Ascending aorta (tissue), 2 donors: Measurements from ENCODE around the gene APOA4. TPM values are rescaled to one million over a fixed set of nuclear protein-coding genes. Genes with fewer than 3 reads are reported as not detected.
A peak's percentile ranks its signal among the peaks of the same experiment; 100 is the strongest.

Experiments
- DNase-seq, 2 donors: peaks; one replicate each; pipeline ENCODE4 v3.0.0-alpha.2; 2019; ENCODE audit warnings: low spot score in 2 of 2
- H3K27ac ChIP-seq, 2 donors: fragments of 200-600 bp; sonication (generic); one replicate each; pipeline ENCODE4 v1.5.1; 2016 to 2017; ENCODE audit warnings: mild to moderate bottlenecking in 1 of 2
- H3K27me3 ChIP-seq: fragments of 200-600 bp; sonication (generic); one replicate; pipeline ENCODE4 v1.5.1; 2017
- H3K36me3 ChIP-seq, 2 donors: fragments of 200-600 bp; sonication (generic); one replicate each; pipeline ENCODE4 v1.5.1; 2016
- H3K4me1 ChIP-seq, 2 donors: fragments of 200-600 bp; sonication (generic); one replicate each; pipeline ENCODE4 v1.5.1; 2016 to 2017; ENCODE audit warnings: mild to moderate bottlenecking in 1 of 2
- H3K4me3 ChIP-seq, 2 donors: fragments of 200-600 bp; sonication (generic); one replicate each; pipeline ENCODE4 v1.5.1; 2016 to 2017; ENCODE audit warnings: mild to moderate bottlenecking in 1 of 2
- H3K9me3 ChIP-seq, 2 donors: fragments of 200-600 bp; sonication (generic); one replicate each; pipeline ENCODE4 v1.5.1; 2016
- intact Hi-C: fragments of 100-400 bp; cut with DNase I; formaldehyde crosslinking; loops from one replicate; pipeline ENCODE4 v1.15.1; 2023
- total RNA-seq: library from RNA; depleted of rRNA; stranded (reverse); fragments of >200 nt; gene quantifications from one replicate; pipeline ENCODE4 v1.1.0, GENCODE V29; 2016
- TF ChIP-seq, protein P1 (sequence below), 3 experiments: fragments of 200-600 bp in 2 of 3; fragments of 450-650 bp in 1 of 3; sonication (generic) in 2 of 3; IDR thresholded peaks; one replicate each; pipeline ENCODE4 v1.5.1; 2016 to 2019; ENCODE audit warnings: antibody characterized with exemption in 3 of 3, mild to moderate bottlenecking in 1 of 3, moderate library complexity in 1 of 3

Gene APOA4
- total RNA-seq, 1 donor from 2014 or later: 14.3 TPM

DNA sequence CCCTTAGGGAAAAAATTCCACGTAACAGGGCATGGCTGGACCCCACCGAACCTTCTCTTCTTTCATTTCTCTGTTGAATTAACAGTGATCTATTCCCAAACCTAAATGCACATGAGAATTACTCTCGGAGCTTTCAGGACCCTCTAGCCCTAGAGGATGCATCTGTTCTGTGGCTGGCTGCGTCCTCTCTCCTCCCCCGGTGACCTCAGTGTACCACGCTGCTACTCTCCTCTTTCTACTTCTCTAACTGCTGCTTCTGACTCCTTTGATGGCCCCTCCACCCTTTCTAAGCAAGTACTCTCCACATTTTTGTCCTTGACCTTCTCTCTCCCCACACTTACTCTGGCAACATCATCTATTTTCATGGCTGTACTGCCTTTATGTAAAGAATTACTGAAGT is 26.4 kb upstream of the APOA4 start:
- H3K4me1 ChIP-seq: peaks cover 2 to 8% of the 10 kb centered on the region in 2 donors
- intact Hi-C loops: no loop called here
- TF ChIP-seq, protein P1, sequence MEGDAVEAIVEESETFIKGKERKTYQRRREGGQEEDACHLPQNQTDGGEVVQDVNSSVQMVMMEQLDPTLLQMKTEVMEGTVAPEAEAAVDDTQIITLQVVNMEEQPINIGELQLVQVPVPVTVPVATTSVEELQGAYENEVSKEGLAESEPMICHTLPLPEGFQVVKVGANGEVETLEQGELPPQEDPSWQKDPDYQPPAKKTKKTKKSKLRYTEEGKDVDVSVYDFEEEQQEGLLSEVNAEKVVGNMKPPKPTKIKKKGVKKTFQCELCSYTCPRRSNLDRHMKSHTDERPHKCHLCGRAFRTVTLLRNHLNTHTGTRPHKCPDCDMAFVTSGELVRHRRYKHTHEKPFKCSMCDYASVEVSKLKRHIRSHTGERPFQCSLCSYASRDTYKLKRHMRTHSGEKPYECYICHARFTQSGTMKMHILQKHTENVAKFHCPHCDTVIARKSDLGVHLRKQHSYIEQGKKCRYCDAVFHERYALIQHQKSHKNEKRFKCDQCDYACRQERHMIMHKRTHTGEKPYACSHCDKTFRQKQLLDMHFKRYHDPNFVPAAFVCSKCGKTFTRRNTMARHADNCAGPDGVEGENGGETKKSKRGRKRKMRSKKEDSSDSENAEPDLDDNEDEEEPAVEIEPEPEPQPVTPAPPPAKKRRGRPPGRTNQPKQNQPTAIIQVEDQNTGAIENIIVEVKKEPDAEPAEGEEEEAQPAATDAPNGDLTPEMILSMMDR (IDR thresholded peaks at IDR 0.05): no peak
- no peak for DNase-seq
- H3K27me3 ChIP-seq: no peaks in the 10 kb centered on the region
- H3K4me3 ChIP-seq: no peak overlapping the region
- no peak overlapping the region for H3K27ac ChIP-seq
- peaks cover 34 to 39% of the 10 kb centered on the region in 2 donors for H3K36me3 ChIP-seq
- no peaks in the 10 kb centered on the region for H3K9me3 ChIP-seq

DNA sequence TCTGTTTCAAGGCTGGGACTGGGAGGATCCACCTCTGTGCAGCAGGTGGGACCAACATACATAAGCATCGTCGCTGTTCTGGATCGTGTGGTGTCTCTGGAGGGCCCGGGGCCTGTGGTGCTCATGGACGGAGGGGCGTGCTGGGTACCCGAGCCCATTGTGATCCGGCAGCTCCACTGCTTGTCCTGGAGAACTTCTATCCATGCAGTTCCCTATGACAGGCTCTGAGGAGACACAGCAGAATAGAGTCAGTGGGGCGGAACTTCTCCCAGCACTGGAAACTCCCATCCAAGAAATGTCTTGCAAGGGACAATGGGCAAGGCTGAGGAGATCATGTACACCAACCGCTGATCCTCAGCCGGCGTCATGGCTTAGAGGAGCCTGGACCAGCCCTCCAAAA is 26.0 kb upstream of the APOA4 start:
- H3K4me1 ChIP-seq: peaks cover 2 to 8% of the 10 kb centered on the region in 2 donors
- intact Hi-C loops: no loop called here
- no peaks in the 10 kb centered on the region for H3K9me3 ChIP-seq
- H3K27ac ChIP-seq: no peak overlapping the region
- TF ChIP-seq, protein P1 (IDR thresholded peaks at IDR 0.05): no peak
- no peak overlapping the region for H3K4me3 ChIP-seq
- peak in 1 of 2 donors; percentile 55 for DNase-seq
- H3K27me3 ChIP-seq: no peaks in the 10 kb centered on the region
- peaks cover 34 to 42% of the 10 kb centered on the region in 2 donors for H3K36me3 ChIP-seq

DNA sequence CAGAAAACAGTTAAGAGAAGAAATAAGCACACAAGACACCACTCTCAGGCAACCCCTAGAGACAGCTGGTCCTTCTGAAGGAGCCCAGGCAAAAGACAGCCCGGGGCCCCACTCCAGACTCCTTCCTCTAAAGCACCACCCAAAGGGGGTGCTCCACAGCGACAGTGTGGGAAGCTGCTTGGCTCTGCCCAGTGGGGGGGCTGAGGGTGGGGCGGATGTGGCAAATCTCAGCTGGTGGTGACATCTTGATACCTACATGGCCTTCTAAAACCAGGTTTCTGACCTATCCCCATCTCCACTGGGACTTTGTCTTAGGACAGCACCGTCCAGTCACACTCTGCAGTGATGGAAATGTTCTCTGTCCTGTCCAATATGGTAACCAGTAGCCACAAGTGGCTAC is 24.5 kb upstream of the APOA4 start:
- Histone ChIP-seq H3K4me1 (peaks cover 2 to 8% of the 10 kb centered on the region in 2 donors), H3K36me3 (peaks cover 40 to 56% of the 10 kb centered on the region in 2 donors), H3K27me3 (no peaks in the 10 kb centered on the region), H3K27ac (no peak overlapping the region), H3K4me3 (no peak overlapping the region), H3K9me3 (no peaks in the 10 kb centered on the region)
- TF ChIP-seq, protein P1 (IDR thresholded peaks at IDR 0.05): no peak
- intact Hi-C loops: no loop called here
- DNase-seq: no peak

DNA sequence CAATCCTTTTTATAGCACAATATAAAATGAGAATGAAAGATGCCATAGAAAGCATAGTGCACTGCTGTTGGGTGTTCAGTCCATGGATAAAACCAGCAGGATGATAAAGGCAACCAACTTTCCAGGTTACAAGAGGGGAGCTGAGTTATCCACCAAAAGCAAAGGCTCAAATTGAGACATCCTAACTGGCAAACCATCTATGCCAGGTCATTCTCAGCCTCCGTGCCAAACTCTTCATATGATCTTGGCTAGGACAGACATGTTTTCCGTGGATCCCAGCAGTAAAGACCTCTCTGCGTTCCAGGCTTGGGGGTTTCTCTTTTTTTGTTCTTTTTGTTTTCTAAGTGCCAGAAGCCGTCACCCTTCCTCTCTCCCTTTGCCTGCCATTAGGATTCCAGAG is 21.6 kb upstream of the APOA4 start:
- intact Hi-C loops: no loop called here
- H3K4me3 ChIP-seq: no peak overlapping the region
- no peaks in the 10 kb centered on the region for H3K27me3 ChIP-seq
- DNase-seq: no peak
- H3K36me3 ChIP-seq: peaks cover 40 to 56% of the 10 kb centered on the region in 2 donors
- no peaks in the 10 kb centered on the region for H3K9me3 ChIP-seq
- TF ChIP-seq, protein P1 (IDR thresholded peaks at IDR 0.05): no peak
- H3K27ac ChIP-seq: no peak overlapping the region
- no peaks in the 10 kb centered on the region for H3K4me1 ChIP-seq

DNA sequence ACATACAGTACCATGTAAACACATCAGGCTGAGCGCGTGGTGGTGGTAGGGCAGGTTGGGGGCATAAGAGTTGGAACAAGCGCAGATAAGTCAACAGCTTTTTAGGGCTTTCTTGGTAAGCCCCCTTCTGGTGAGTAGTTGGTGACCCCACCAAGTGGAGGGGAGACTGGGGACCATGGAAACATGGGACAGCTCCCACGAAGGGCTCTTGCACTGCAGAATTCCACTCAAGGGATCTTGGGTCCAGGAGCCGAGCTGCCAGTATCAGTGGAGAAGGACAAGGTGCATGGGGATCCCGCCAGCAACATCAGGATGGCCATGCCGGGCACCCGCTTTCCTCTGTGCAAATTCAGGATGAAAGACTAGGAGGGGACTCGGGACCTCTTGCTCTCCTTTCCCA is 20.6 kb upstream of the APOA4 start:
- no peaks in the 10 kb centered on the region for H3K9me3 ChIP-seq
- H3K27ac ChIP-seq: no peak overlapping the region
- intact Hi-C loops: no loop called here
- H3K4me3 ChIP-seq: no peak overlapping the region
- peaks cover 37 to 52% of the 10 kb centered on the region in 2 donors for H3K36me3 ChIP-seq
- no peak for DNase-seq
- no peaks in the 10 kb centered on the region for H3K27me3 ChIP-seq
- TF ChIP-seq, protein P1 (IDR thresholded peaks at IDR 0.05): no peak
- H3K4me1 ChIP-seq: no peaks in the 10 kb centered on the region

DNA sequence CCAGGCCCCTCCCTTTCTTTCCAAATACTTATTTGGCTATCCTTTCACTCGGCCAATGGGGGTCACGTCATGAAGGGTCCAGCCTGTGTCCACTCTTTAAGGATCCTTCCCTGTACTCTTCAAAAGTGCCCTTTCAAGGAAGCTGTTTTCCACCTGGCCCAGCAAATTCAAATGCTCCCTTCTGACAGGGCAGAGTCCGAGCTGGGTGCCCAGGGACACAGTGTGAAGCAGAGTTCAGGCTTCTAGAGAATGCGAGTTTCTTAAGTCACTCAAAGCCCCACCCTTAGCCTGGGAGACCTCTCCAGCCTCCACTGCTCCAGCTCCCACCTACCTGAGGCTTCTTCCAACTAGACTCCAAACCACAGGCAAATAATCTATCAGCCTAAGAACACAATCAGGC is 19.8 kb upstream of the APOA4 start:
- Histone ChIP-seq H3K4me3 (no peak overlapping the region), H3K27me3 (no peaks in the 10 kb centered on the region), H3K9me3 (no peaks in the 10 kb centered on the region), H3K4me1 (no peaks in the 10 kb centered on the region), H3K27ac (no peak overlapping the region), H3K36me3 (peaks cover 37 to 46% of the 10 kb centered on the region in 2 donors)
- intact Hi-C loops: no loop called here
- TF ChIP-seq, protein P1 (IDR thresholded peaks at IDR 0.05): no peak
- no peak for DNase-seq
